Endodermal cell (in vitro differentiated cells): ENCODE measurements around the gene LSM7. TPM values are rescaled to one million over a fixed set of nuclear protein-coding genes. Genes with fewer than 3 reads are reported as not detected.

ENCODE experiments used
- DNase-seq: peaks from one replicate; pipeline ENCODE4 v3.0.0-alpha.2; 2017
- H3K27ac ChIP-seq: 2 replicates; pipeline ENCODE4 v1.5.1; 2013; ENCODE audit warnings: mild to moderate bottlenecking, low read depth, low read length, moderate library complexity
- H3K27me3 ChIP-seq: 2 replicates; pipeline ENCODE4 v1.6.1; 2013; ENCODE audit warnings: mild to moderate bottlenecking, low read length, moderate library complexity; ENCODE audit not compliant: insufficient read depth, control insufficient read depth, poor library complexity, severe bottlenecking
- H3K36me3 ChIP-seq: 2 replicates; pipeline ENCODE4 v1.7.0; 2013; ENCODE audit warnings: mild to moderate bottlenecking, low read length, moderate library complexity; ENCODE audit not compliant: control insufficient read depth, insufficient read depth
- H3K4me1 ChIP-seq: one replicate; pipeline ENCODE4 v1.7.0; 2013; ENCODE audit warnings: low read length; ENCODE audit not compliant: control insufficient read depth, insufficient read depth
- H3K4me3 ChIP-seq: 2 replicates; pipeline ENCODE4 v1.5.1; 2013; ENCODE audit warnings: mild to moderate bottlenecking, low read length, moderate library complexity
- H3K9ac ChIP-seq: 2 replicates; pipeline ENCODE4 v1.6.1; 2013; ENCODE audit warnings: mild to moderate bottlenecking, low read length, moderate library complexity; ENCODE audit not compliant: poor library complexity, severe bottlenecking; ENCODE audit errors: extremely low read depth
- H3K9me3 ChIP-seq: 2 replicates; pipeline ENCODE4 v1.6.1; 2013; ENCODE audit warnings: mild to moderate bottlenecking, low read length, moderate library complexity; ENCODE audit not compliant: control insufficient read depth
- H3K27ac Mint-ChIP-seq: 2 replicates; pipeline ENCODE4 v1.8.0; 2020; ENCODE audit warnings: mixed read lengths
- H3K27me3 Mint-ChIP-seq: 2 replicates; pipeline ENCODE4 v1.8.0; 2021; ENCODE audit warnings: mild to moderate bottlenecking, mixed read lengths; ENCODE audit not compliant: insufficient read depth
- H3K36me3 Mint-ChIP-seq: 2 replicates; pipeline ENCODE4 v1.8.0; 2020; ENCODE audit warnings: low read depth, mixed read lengths
- H3K4me1 Mint-ChIP-seq: 2 replicates; pipeline ENCODE4 v1.8.0; 2020; ENCODE audit warnings: mixed read lengths
- H3K4me3 Mint-ChIP-seq: 2 replicates; pipeline ENCODE4 v1.8.0; 2020; ENCODE audit warnings: mild to moderate bottlenecking, moderate library complexity, mixed read lengths
- H3K9me3 Mint-ChIP-seq: 2 replicates; pipeline ENCODE4 v1.8.0; 2020; ENCODE audit warnings: mild to moderate bottlenecking, mixed read lengths
- WGBS, 2 experiments: methylation state at CpG; one replicate each; pipeline versions ENCODE4 v1.1.5 to v1.1.7; 2013; ENCODE audit warnings: missing lambda C conversion rate in 2 of 2, mixed read lengths in 1 of 2; ENCODE audit not compliant: insufficient coverage in 1 of 2, insufficient read length in 1 of 2; 5-methylcytosine and 5-hydroxymethylcytosine counted together
- total RNA-seq, 2 donors: library from RNA; stranded (reverse); fragmentation: NEBNext Ultra II Directional in 1 of 2; extraction: Animal tissue kit (Norgen Biotek cat#: 25700) in 1 of 2; gene quantifications; 2 replicates in 1 of 2; 3 replicates in 1 of 2; pipeline ENCODE4 v1.2.1, GENCODE V29; 2021
- TF ChIP-seq, protein P1 (sequence below): fragments of 200-600 bp; sonication (generic); conservative IDR thresholded peaks from 2 replicates; pipeline ENCODE4 v1.5.0; 2021; ENCODE audit warnings: antibody characterized with exemption, mild to moderate bottlenecking

LSM7 gene
- total RNA-seq, 2 donors from 2014 or later: 141 to 149 TPM

DNA sequence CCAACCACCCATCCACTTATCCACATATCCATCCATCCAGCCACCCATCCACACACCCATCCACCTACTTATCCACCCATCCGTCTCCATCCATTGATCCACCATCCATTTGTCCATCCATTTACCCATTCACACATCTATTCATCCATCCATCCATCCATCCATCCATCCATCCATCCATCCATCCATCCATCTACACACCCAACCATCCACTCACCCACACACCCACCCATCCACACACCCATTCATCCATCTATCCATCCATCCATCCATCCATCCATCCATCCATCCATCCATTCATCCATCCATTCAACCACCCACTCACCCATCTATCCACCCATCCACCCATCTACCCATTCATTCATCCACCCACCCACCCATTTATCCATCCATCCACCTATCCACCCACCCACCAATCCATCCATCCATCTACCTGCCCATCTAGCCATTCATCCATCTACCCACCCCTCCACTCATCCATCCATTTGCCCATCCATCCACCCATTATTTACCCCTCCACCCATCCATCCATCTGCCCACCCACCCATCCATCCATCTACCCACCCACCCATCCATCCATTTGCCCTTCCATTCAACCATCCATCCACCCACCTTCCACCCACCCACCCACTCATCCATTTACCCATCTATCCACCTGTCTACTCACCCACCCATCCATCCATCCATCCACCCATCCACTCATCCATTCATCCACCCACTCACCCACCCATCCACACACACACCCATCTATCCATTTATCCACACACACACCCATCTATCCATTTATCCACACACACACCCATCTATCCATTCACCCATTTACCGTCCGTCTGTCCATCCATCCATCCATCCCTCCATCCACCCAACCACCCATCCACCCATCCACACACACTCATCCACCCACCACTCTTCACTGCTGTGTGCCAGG lies 29.2 kb upstream of the LSM7 start:
- H3K27me3 Mint-ChIP-seq: peaks cover 15% of the 10 kb centered on the region

DNA sequence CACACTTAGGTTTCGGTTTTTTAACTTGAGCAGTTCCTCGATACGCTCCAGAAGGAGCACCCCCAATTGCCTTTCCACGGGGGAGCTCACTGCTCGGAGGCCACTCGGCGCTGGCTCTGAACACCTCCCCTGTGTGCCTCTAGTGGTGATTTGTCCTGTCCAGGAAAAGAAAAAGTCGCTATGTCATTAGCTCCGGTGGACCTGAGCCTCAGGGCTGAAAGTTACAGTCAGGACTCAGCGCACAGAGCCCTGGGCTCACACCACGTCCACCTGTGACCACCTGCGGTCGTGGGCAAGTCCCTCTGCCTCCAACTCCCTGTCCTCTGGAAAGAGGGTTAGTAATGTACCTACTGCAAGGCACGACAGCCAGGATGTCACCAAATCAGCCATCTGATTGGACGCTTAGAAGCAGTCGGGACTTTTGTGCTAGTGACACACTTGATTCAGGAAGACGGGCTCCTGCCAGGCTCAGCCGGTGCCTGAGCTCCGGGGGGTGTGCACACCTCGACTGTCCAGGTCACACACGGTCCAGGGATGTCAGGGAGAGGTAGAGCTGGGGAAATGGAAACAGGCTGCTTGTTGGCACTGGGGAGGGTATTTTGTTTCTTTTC lies 27.8 kb upstream of the LSM7 start:
- Mint-ChIP-seq H3K27me3 (peaks cover 15% of the 10 kb centered on the region), H3K9me3 (no peaks in the 10 kb centered on the region), H3K4me1 (no peaks in the 10 kb centered on the region), H3K27ac (peak overlapping the region; percentile 26), H3K36me3 (peaks cover 2% of the 10 kb centered on the region), H3K4me3 (no peak overlapping the region)
- Histone ChIP-seq H3K4me3 (no peak overlapping the region), H3K27ac (no peak overlapping the region), H3K36me3 (no peaks in the 10 kb centered on the region), H3K9me3 (no peaks in the 10 kb centered on the region), H3K27me3 (peaks cover 24% of the 10 kb centered on the region), H3K4me1 (no peaks in the 10 kb centered on the region), H3K9ac (no peak overlapping the region)
- TF ChIP-seq, protein P1, sequence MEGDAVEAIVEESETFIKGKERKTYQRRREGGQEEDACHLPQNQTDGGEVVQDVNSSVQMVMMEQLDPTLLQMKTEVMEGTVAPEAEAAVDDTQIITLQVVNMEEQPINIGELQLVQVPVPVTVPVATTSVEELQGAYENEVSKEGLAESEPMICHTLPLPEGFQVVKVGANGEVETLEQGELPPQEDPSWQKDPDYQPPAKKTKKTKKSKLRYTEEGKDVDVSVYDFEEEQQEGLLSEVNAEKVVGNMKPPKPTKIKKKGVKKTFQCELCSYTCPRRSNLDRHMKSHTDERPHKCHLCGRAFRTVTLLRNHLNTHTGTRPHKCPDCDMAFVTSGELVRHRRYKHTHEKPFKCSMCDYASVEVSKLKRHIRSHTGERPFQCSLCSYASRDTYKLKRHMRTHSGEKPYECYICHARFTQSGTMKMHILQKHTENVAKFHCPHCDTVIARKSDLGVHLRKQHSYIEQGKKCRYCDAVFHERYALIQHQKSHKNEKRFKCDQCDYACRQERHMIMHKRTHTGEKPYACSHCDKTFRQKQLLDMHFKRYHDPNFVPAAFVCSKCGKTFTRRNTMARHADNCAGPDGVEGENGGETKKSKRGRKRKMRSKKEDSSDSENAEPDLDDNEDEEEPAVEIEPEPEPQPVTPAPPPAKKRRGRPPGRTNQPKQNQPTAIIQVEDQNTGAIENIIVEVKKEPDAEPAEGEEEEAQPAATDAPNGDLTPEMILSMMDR: no peak
- 89 to 92% methylated on average over 19 to 21 of the region's 21 CpGs for WGBS, 2 experiments
- peak; percentile 42 for DNase-seq

More for the DNA sequence above, 29.2 kb upstream of the LSM7 start:
- Mint-ChIP-seq H3K4me1 (no peaks in the 10 kb centered on the region), H3K9me3 (no peaks in the 10 kb centered on the region), H3K4me3 (no peak overlapping the region), H3K36me3 (no peaks in the 10 kb centered on the region), H3K27ac (no peak overlapping the region)
- no peak for DNase-seq
- H3K4me1 ChIP-seq: no peaks in the 10 kb centered on the region
- no peak overlapping the region for H3K4me3 ChIP-seq
- TF ChIP-seq, protein P1: no peak
- H3K27ac ChIP-seq: no peak overlapping the region
- no peaks in the 10 kb centered on the region for H3K36me3 ChIP-seq
- H3K9me3 ChIP-seq: no peaks in the 10 kb centered on the region
- WGBS, 2 experiments: 83 to 97% methylated on average over 1 to 3 of the region's 3 CpGs
- no peak overlapping the region for H3K9ac ChIP-seq
- H3K27me3 ChIP-seq: peaks cover 24% of the 10 kb centered on the region

DNA sequence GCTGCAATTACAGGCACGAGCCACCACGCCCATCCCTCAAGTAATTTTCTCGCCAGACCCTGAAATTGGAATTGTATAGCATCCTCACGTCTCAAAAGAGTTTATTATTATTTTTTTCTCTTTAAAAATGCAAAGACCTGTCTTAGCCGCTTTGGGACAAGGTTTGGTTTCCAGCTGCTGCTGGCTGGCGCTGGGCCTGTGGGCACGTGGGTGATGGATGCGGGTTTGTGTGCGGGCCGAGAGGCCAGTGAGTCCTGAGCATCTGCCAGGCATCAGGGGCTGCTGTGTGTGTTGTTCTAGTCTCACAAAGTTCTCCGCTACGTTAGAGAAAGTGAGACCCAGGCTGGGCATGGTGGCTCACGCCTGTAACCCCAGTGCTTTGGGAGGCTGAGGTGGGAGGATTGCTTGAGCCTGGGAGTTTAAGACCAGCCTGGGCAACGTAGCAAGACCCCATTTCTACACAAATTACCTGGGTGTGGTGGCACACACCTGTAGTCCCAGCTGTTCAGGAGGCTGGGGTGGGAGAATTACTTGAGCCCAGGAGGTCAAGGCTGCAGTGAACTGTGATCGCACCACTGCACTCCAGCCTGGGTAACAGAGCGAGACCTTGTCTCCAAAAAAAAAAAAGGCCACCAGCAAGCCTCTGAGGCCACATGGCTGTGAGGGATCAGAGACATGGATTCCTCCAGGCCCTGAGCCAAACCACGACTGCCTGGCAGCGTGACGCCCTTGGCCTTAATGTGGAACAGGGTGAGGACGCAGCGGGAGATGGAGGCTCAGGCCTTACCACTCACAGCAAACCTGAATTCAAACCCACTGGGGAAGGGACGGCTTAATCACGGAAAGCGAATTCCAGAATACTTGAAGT lies 27.0 kb upstream of the LSM7 start:
- TF ChIP-seq, protein P1: no peak
- no peak overlapping the region for H3K27ac Mint-ChIP-seq
- Histone ChIP-seq H3K27ac (no peak overlapping the region), H3K9ac (no peak overlapping the region), H3K4me3 (no peak overlapping the region), H3K4me1 (no peaks in the 10 kb centered on the region), H3K27me3 (peaks cover 20% of the 10 kb centered on the region), H3K36me3 (peaks cover 3% of the 10 kb centered on the region), H3K9me3 (no peaks in the 10 kb centered on the region)
- H3K27me3 Mint-ChIP-seq: peaks cover 13% of the 10 kb centered on the region
- peak; percentile 31 for DNase-seq
- H3K36me3 Mint-ChIP-seq: peaks cover 2% of the 10 kb centered on the region
- no peak overlapping the region for H3K4me3 Mint-ChIP-seq
- no peaks in the 10 kb centered on the region for H3K4me1 Mint-ChIP-seq
- H3K9me3 Mint-ChIP-seq: no peaks in the 10 kb centered on the region
- 87 to 90% methylated on average over 23 to 24 of the region's 24 CpGs for WGBS, 2 experiments
